Umbilical cord (tissue), 1 donor: Measurements from ENCODE around the gene THOC7. TPM values are rescaled to one million over a fixed set of nuclear protein-coding genes. Genes with fewer than 3 reads are reported as not detected.

Source experiments
- total RNA-seq: library from RNA; depleted of rRNA; stranded (reverse); fragments of >200 nt; gene quantifications from one replicate; pipeline ENCODE4 v1.2.3, GENCODE V29; 2014; ENCODE audit warnings: low replicate concordance; ENCODE audit not compliant: insufficient read depth

Gene THOC7
- total RNA-seq, 1 donor from 2014 or later: 39.7 TPM

Other genes starting within 250 kb of the THOC7 start
- gene SNTN, start 211.1 kb downstream of the THOC7 start, total RNA-seq: 6.3 TPM
- not detected for gene C3orf49, start 44.5 kb downstream of the THOC7 start, total RNA-seq
- gene ATXN7, start 62 bp upstream of the THOC7 start, total RNA-seq: 43.1 TPM
- not detected for gene SCAANT1, start 48.6 kb upstream of the THOC7 start, total RNA-seq
- 60.2 TPM for gene PSMD6, start 159.7 kb upstream of the THOC7 start, total RNA-seq